HEK293 (cell line): ENCODE data around the gene SLC51B.

ENCODE experiments used
- CTCF ChIA-PET: fragments of 350-600 bp; formaldehyde crosslinking; extraction: SDS; loops from one replicate; lab custom pipeline; 2021; ENCODE audit warnings: antibody characterized with exemption; lab: Yijun Ruan, JAX
- POLR2A ChIA-PET: fragments of 300-600 bp; formaldehyde crosslinking; extraction: SDS; loops from one replicate; lab custom pipeline; 2020; ENCODE audit warnings: antibody characterized with exemption, inconsistent platforms; lab: Yijun Ruan, JAX
- H3K27ac ChIP-seq: fragments of 200-500 bp; sonication (Bioruptor generic); 2 replicates; pipeline ENCODE4 v1.5.1; 2014; ENCODE audit warnings: low read depth, low read length, control low read depth, inconsistent platforms; ENCODE audit errors: extremely low read depth
- H3K36me3 ChIP-seq, 2 experiments: fragments of 200-500 bp in 1 of 2; sonication (Bioruptor generic) in 1 of 2; 1 replicate in 1 of 2; 2 replicates in 1 of 2; pipeline ENCODE4 v1.5.1; 2014 to 2017; ENCODE audit warnings: inconsistent platforms in 2 of 2, low read length in 2 of 2; ENCODE audit not compliant: control insufficient read depth in 2 of 2, insufficient read depth in 1 of 2
- H3K4me1 ChIP-seq: fragments of 200-500 bp; sonication (Bioruptor generic); 2 replicates; pipeline ENCODE4 v1.5.1; 2014; ENCODE audit warnings: mild to moderate bottlenecking, low read length, inconsistent platforms; ENCODE audit not compliant: control insufficient read depth, insufficient read depth
- H3K4me3 ChIP-seq: 2 replicates; pipeline ENCODE4 v1.5.1; 2011; ENCODE audit warnings: low read depth, mild to moderate bottlenecking, control low read depth, low read length, moderate library complexity
- H3K9me3 ChIP-seq: fragments of 200-500 bp; sonication (Bioruptor generic); 2 replicates; pipeline ENCODE4 v1.5.1; 2014; ENCODE audit warnings: low read depth, low read length, inconsistent platforms; ENCODE audit not compliant: control insufficient read depth, insufficient read depth
- GFI1B ChIP-seq: fragments of 450-650 bp; formaldehyde crosslinking; IDR thresholded peaks from 2 replicates; pipeline ENCODE4 v1.5.1; 2016; ENCODE audit warnings: missing biosample characterization, missing genetic modification characterization
- GLI2 ChIP-seq: fragments of 450-650 bp; formaldehyde crosslinking; IDR thresholded peaks from 2 replicates; pipeline ENCODE4; 2017; ENCODE audit warnings: missing biosample characterization, missing genetic modification characterization, low read depth, borderline replicate concordance
- IKZF3 ChIP-seq: fragments of 450-650 bp; IDR thresholded peaks from 2 replicates; pipeline ENCODE4 v1.5.0; 2018; ENCODE audit warnings: missing biosample characterization, mild to moderate bottlenecking, missing genetic modification characterization, moderate library complexity
- KLF8 ChIP-seq: fragments of 450-650 bp; formaldehyde crosslinking; IDR thresholded peaks from 2 replicates; pipeline ENCODE4 v1.5.1; 2016; ENCODE audit warnings: missing biosample characterization, missing genetic modification characterization
- KLF9 ChIP-seq: fragments of 450-650 bp; formaldehyde crosslinking; IDR thresholded peaks from 2 replicates; pipeline ENCODE4 v1.5.1; 2016; ENCODE audit warnings: missing biosample characterization, missing genetic modification characterization, low read depth
- SCRT1 ChIP-seq: fragments of 450-650 bp; formaldehyde crosslinking; IDR thresholded peaks from 2 replicates; pipeline ENCODE4 v1.5.1; 2016; ENCODE audit warnings: missing biosample characterization, missing genetic modification characterization, borderline replicate concordance
- ZFHX2 ChIP-seq: fragments of 450-650 bp; formaldehyde crosslinking; conservative IDR thresholded peaks from 2 replicates; pipeline ENCODE4 v1.5.1; 2016; ENCODE audit warnings: missing biosample characterization, missing genetic modification characterization
- ZFP3 ChIP-seq: fragments of 450-650 bp; formaldehyde crosslinking; IDR thresholded peaks from 2 replicates; pipeline ENCODE4 v1.5.1; 2016; ENCODE audit warnings: low read depth, missing biosample characterization, missing genetic modification characterization
- ZIC2 ChIP-seq: fragments of 450-650 bp; formaldehyde crosslinking; IDR thresholded peaks from 2 replicates; pipeline ENCODE4 v1.5.1; 2016; ENCODE audit warnings: missing biosample characterization, missing genetic modification characterization
- ZNF184 ChIP-seq: fragments of 450-650 bp; IDR thresholded peaks from 2 replicates; pipeline ENCODE4 v1.5.1; 2018; ENCODE audit warnings: missing biosample characterization, mild to moderate bottlenecking, missing genetic modification characterization
- ZNF239 ChIP-seq: fragments of 450-650 bp; formaldehyde crosslinking; IDR thresholded peaks from 2 replicates; pipeline ENCODE4 v1.5.1; 2016; ENCODE audit warnings: missing biosample characterization, missing genetic modification characterization
- ZNF248 ChIP-seq: fragments of 450-650 bp; formaldehyde crosslinking; IDR thresholded peaks from 2 replicates; pipeline ENCODE4 v1.5.1; 2017; ENCODE audit warnings: missing biosample characterization, missing genetic modification characterization
- ZNF274 ChIP-seq, 2 experiments: fragments of 200-500 bp in 1 of 2; fragments of 450-650 bp in 1 of 2; sonication (Bioruptor generic) in 1 of 2; formaldehyde crosslinking in 1 of 2; IDR thresholded peaks; 2 replicates each; pipeline versions ENCODE4 v1.5.1 to v1.6.1; 2014 to 2016; ENCODE audit warnings: borderline replicate concordance in 1 of 2, inconsistent platforms in 1 of 2, low read length in 1 of 2, missing biosample characterization in 1 of 2, missing genetic modification characterization in 1 of 2
- ZNF292 ChIP-seq: fragments of 450-650 bp; formaldehyde crosslinking; IDR thresholded peaks from 2 replicates; pipeline ENCODE4 v1.5.1; 2016; ENCODE audit warnings: low read depth, missing biosample characterization, missing genetic modification characterization, borderline replicate concordance
- ZNF48 ChIP-seq: fragments of 450-650 bp; formaldehyde crosslinking; IDR thresholded peaks from 2 replicates; pipeline ENCODE4 v1.5.1; 2016; ENCODE audit warnings: missing biosample characterization, missing genetic modification characterization
- ZNF548 ChIP-seq: fragments of 450-650 bp; formaldehyde crosslinking; IDR thresholded peaks from 2 replicates; pipeline ENCODE4 v1.5.1; 2016; ENCODE audit warnings: missing biosample characterization, missing genetic modification characterization
- ZNF549 ChIP-seq: fragments of 450-650 bp; IDR thresholded peaks from 2 replicates; pipeline ENCODE4 v1.5.1; 2018; ENCODE audit warnings: missing biosample characterization, missing genetic modification characterization, mild to moderate bottlenecking, inconsistent platforms, moderate library complexity
- ZNF555 ChIP-seq: fragments of 450-650 bp; formaldehyde crosslinking; conservative IDR thresholded peaks from 2 replicates; pipeline ENCODE4 v1.5.1; 2017; ENCODE audit warnings: missing biosample characterization, mild to moderate bottlenecking, missing genetic modification characterization, inconsistent platforms
- ZNF558 ChIP-seq: fragments of 450-650 bp; formaldehyde crosslinking; IDR thresholded peaks from 2 replicates; pipeline ENCODE4 v1.5.1; 2016; ENCODE audit warnings: missing biosample characterization, missing genetic modification characterization
- ZNF600 ChIP-seq: fragments of 450-650 bp; formaldehyde crosslinking; IDR thresholded peaks from 2 replicates; pipeline ENCODE4 v1.5.1; 2016; ENCODE audit warnings: missing biosample characterization, missing genetic modification characterization
- ZNF623 ChIP-seq: fragments of 450-650 bp; formaldehyde crosslinking; IDR thresholded peaks from 2 replicates; pipeline ENCODE4 v1.5.1; 2016; ENCODE audit warnings: missing biosample characterization, missing genetic modification characterization
- ZNF624 ChIP-seq: fragments of 450-650 bp; formaldehyde crosslinking; IDR thresholded peaks from 2 replicates; pipeline ENCODE4 v1.5.1; 2017; ENCODE audit warnings: missing biosample characterization, missing genetic modification characterization
- ZNF701 ChIP-seq: fragments of 450-650 bp; formaldehyde crosslinking; IDR thresholded peaks from 2 replicates; pipeline ENCODE4 v1.5.1; 2016; ENCODE audit warnings: missing biosample characterization, missing genetic modification characterization
- ZNF76 ChIP-seq: fragments of 450-650 bp; formaldehyde crosslinking; IDR thresholded peaks from 2 replicates; pipeline ENCODE4; 2016; ENCODE audit warnings: low read depth, missing biosample characterization, missing genetic modification characterization, borderline replicate concordance
- TF ChIP-seq, protein P1 (sequence below): fragments of 450-650 bp; formaldehyde crosslinking; IDR thresholded peaks from 2 replicates; pipeline ENCODE4 v1.5.1; 2016; ENCODE audit warnings: missing biosample characterization, missing genetic modification characterization
- TF ChIP-seq, protein P2 (sequence below): fragments of 450-650 bp; formaldehyde crosslinking; IDR thresholded peaks from 2 replicates; pipeline ENCODE4 v1.5.1; 2017; ENCODE audit warnings: missing biosample characterization, missing genetic modification characterization

Gene SLC51B

DNA sequence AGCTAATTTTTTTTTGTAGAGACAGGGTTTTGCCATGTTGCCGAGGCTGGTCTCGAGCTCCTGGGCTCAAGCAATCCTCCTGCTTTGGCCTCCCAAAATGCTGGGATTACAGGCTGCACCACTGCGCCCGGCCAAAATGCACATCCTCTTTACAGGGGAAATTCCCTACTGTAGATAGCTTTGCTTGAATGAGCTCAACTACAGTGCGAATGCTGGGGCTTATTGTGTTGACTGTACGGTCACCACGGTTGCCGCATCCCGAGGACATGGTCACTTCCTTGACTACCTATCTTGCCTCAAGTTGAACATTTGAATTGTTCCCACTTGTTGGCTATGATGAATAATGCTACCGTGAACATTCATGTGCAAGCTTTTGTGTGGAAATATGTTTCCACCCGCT, 10.5 kb upstream of the SLC51B start:
- no peaks in the 10 kb centered on the region for H3K4me1 ChIP-seq
- TF ChIP-seq ZNF184 (tag by site-specific recombination) (no peak), ZFP3 (tag by site-specific recombination) (no peak), ZNF239 (tag by site-specific recombination) (no peak), ZNF600 (tag by site-specific recombination) (no peak), KLF9 (tag by site-specific recombination) (no peak), ZNF292 (no peak), GFI1B (tag by site-specific recombination) (no peak), ZNF624 (tag by site-specific recombination) (no peak), ZNF274 (IDR thresholded peaks at IDR 0.05; ENCODE audit: low read length) (no peak), ZNF274 (tag by site-specific recombination; IDR thresholded peaks at IDR 0.05; ENCODE audit: borderline replicate concordance) (no peak), ZNF248 (tag by site-specific recombination) (no peak), ZNF48 (tag by site-specific recombination) (no peak), ZIC2 (no peak), IKZF3 (no peak), ZNF701 (tag by site-specific recombination) (no peak), ZNF76 (tag by site-specific recombination) (no peak)
- TF ChIP-seq, protein P1, sequence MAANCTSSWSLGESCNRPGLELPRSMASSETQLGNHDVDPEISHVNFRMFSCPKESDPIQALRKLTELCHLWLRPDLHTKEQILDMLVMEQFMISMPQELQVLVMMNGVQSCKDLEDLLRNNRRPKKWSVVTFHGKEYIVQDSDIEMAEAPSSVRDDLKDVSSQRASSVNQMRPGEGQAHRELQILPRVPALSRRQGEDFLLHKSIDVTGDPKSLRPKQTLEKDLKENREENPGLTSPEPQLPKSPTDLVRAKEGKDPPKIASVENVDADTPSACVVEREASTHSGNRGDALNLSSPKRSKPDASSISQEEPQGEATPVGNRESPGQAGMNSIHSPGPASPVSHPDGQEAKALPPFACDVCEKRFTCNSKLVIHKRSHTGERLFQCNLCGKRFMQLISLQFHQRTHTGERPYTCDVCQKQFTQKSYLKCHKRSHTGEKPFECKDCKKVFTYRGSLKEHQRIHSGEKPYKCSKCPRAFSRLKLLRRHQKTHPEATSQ = no peak
- TF ChIP-seq, all 188 proteins: peak for 0
- no peaks in the 10 kb centered on the region for H3K9me3 ChIP-seq
- H3K36me3 ChIP-seq = no peaks in the 10 kb centered on the region
- no peak overlapping the region for H3K4me3 ChIP-seq
- no peak overlapping the region for H3K27ac ChIP-seq
- ChIA-PET CTCF (interaction anchor here (0.6 to 1.9 kb wide), 7 partner anchors 8 to 267 kb away, joined by 3 to 15 read pairs (median 4); partner anchors contain the start of gene PDCD7), POLR2A (interaction anchor here (1.1 kb wide), 1 partner anchor 99 kb away, joined by 3 read pairs; the partner anchor contains the start of gene PDCD7)

DNA sequence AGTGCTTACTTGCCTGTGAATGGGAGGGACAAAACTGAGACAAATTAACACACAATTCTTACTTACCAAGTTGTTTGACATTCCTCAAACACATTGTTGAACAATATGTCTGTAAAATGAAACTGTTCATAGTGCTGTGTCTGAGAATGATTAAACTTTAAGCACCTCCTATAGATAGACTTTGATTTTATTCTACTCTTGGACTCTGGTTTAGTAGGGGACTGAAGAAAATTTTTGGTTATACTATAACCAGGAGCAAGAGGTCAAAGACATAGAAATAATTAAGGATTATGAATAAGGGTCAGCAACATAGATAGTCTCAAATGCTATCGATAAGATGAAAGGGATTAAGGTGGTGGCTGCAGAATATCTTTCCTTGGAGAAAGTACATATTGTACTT, 7.9 kb upstream of the SLC51B start:
- TF ChIP-seq GLI2 (tag by site-specific recombination) = no peak
- ChIA-PET POLR2A (no interaction called here), CTCF (no interaction called here)
- H3K27ac ChIP-seq = no peak overlapping the region
- no peak overlapping the region for H3K4me3 ChIP-seq
- no peaks in the 10 kb centered on the region for H3K9me3 ChIP-seq
- H3K4me1 ChIP-seq = no peaks in the 10 kb centered on the region
- no peaks in the 10 kb centered on the region for H3K36me3 ChIP-seq

DNA sequence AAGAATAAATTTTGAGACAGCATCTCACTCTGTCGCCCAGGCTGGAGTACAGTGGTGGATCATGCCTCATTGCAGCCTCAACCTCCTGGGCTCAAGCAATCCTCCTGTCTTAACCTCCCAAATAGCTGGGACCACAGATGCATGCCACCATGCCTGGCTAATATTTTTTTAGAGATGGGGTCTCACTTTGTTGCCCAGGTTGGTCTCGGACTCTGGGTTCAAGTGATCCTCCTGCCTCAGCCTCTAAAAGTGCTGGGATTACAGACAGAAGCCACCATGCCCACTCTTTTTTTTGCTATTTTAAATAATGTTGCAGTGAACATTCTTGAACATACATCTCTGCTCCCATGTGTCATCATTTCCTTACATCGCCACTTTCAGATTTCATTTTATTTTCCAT, 6.8 kb upstream of the SLC51B start:
- ChIA-PET CTCF (interaction anchor here (1.4 to 2.0 kb wide), 2 partner anchors 16 to 63 kb away, joined by 5 to 8 read pairs; no protein-coding TSS in a partner anchor), POLR2A (no interaction called here)
- Histone ChIP-seq H3K4me1 (no peaks in the 10 kb centered on the region), H3K27ac (no peak overlapping the region), H3K4me3 (no peak overlapping the region), H3K9me3 (no peaks in the 10 kb centered on the region), H3K36me3 (no peaks in the 10 kb centered on the region)
- TF ChIP-seq ZFP3 (tag by site-specific recombination) = no peak
- no peak for TF ChIP-seq SCRT1 (tag by site-specific recombination)
- TF ChIP-seq ZNF548 (tag by site-specific recombination) = no peak
- TF ChIP-seq ZFHX2 = no peak
- TF ChIP-seq KLF8 = no peak
- TF ChIP-seq ZNF549 = no peak
- TF ChIP-seq ZNF558 (tag by site-specific recombination) = no peak
- TF ChIP-seq, protein P2, sequence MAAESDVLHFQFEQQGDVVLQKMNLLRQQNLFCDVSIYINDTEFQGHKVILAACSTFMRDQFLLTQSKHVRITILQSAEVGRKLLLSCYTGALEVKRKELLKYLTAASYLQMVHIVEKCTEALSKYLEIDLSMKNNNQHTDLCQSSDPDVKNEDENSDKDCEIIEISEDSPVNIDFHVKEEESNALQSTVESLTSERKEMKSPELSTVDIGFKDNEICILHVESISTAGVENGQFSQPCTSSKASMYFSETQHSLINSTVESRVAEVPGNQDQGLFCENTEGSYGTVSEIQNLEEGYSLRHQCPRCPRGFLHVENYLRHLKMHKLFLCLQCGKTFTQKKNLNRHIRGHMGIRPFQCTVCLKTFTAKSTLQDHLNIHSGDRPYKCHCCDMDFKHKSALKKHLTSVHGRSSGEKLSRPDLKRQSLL = no peak
- TF ChIP-seq ZNF555 (tag by site-specific recombination) = no peak
- TF ChIP-seq ZNF623 (tag by site-specific recombination) = no peak
